CD14-positive monocyte (primary cell): Measurements from ENCODE around the gene TMEM171. TPM values are rescaled to one million over a fixed set of nuclear protein-coding genes. Genes with fewer than 3 reads are reported as not detected.
A peak's percentile ranks its signal among the peaks of the same experiment; 100 is the strongest.

ENCODE experiments used
- DNase-seq, 3 donors: peaks; one replicate each; pipeline ENCODE4 v3.0.0-alpha.2; 2011 to 2022
- H2AFZ ChIP-seq: 2 replicates; pipeline ENCODE4 v1.6.0; 2012; ENCODE audit warnings: mild to moderate bottlenecking, low read depth, low read length, inconsistent platforms; ENCODE audit not compliant: insufficient read depth, poor library complexity, severe bottlenecking
- H3K27ac ChIP-seq, 2 donors: 1 replicate in 1 of 2; 2 replicates in 1 of 2; pipeline ENCODE4 v1.5.1; 2012 to 2013; ENCODE audit warnings: low read length in 2 of 2, control low read depth in 1 of 2, inconsistent platforms in 1 of 2, low read depth in 1 of 2, mild to moderate bottlenecking in 1 of 2
- H3K27me3 ChIP-seq, 2 donors: one replicate each; pipeline versions ENCODE4 v1.6.0 to v1.6.1; 2011 to 2013; ENCODE audit warnings: low read length in 2 of 2; ENCODE audit not compliant: control insufficient read depth in 2 of 2, insufficient read depth in 2 of 2
- H3K36me3 ChIP-seq, 2 donors: replicated peaks in 1 of 2; 1 replicate in 1 of 2; 2 replicates in 1 of 2; pipeline versions ENCODE4 v1.5.1 to v1.6.1; 2012 to 2013; ENCODE audit warnings: low read length in 2 of 2, control low read depth in 1 of 2, inconsistent platforms in 1 of 2, mild to moderate bottlenecking in 1 of 2; ENCODE audit not compliant: insufficient read depth in 2 of 2, control insufficient read depth in 1 of 2
- H3K4me1 ChIP-seq, 2 donors: 1 replicate in 1 of 2; 2 replicates in 1 of 2; pipeline versions ENCODE4 v1.5.1 to v1.6.1; 2012 to 2013; ENCODE audit warnings: low read length in 2 of 2, control low read depth in 1 of 2, inconsistent platforms in 1 of 2, mild to moderate bottlenecking in 1 of 2, moderate library complexity in 1 of 2; ENCODE audit not compliant: insufficient read depth in 2 of 2, control insufficient read depth in 1 of 2
- H3K4me2 ChIP-seq: replicated peaks from 2 replicates; pipeline ENCODE3; 2012; ENCODE audit warnings: low read length, moderate library complexity, mild to moderate bottlenecking; ENCODE audit not compliant: poor library complexity, severe bottlenecking; ENCODE audit errors: extremely low read depth
- H3K4me3 ChIP-seq, 3 experiments: fragments of 200-600 bp in 1 of 3; sonication (generic) in 1 of 3; replicated peaks in 1 of 3; 1 replicate in 2 of 3; 2 replicates in 1 of 3; pipeline ENCODE4 v1.5.1; 2011 to 2013; ENCODE audit warnings: low read length in 3 of 3, mild to moderate bottlenecking in 3 of 3, control low read depth in 2 of 3, low read depth in 2 of 3, inconsistent platforms in 1 of 3, moderate library complexity in 1 of 3
- H3K79me2 ChIP-seq: 2 replicates; pipeline ENCODE4 v1.6.0; 2012; ENCODE audit warnings: mild to moderate bottlenecking, control low read depth, inconsistent platforms, low read length, moderate library complexity; ENCODE audit not compliant: insufficient read depth
- H3K9ac ChIP-seq: 2 replicates; pipeline ENCODE4 v1.6.0; 2017; ENCODE audit warnings: low read length, mild to moderate bottlenecking; ENCODE audit not compliant: insufficient read depth, poor library complexity, severe bottlenecking
- H3K9me3 ChIP-seq, 2 donors: replicated peaks in 1 of 2; 1 replicate in 1 of 2; 2 replicates in 1 of 2; pipeline versions ENCODE4 v1.5.1 to v1.6.1; 2012 to 2013; ENCODE audit warnings: low read length in 2 of 2, control low read depth in 1 of 2; ENCODE audit not compliant: control insufficient read depth in 1 of 2, insufficient read depth in 1 of 2
- H4K20me1 ChIP-seq: 2 replicates; pipeline ENCODE4 v1.6.0; 2012; ENCODE audit warnings: mild to moderate bottlenecking, low read length, control low read depth, moderate library complexity; ENCODE audit not compliant: insufficient read depth
- H3K27ac Mint-ChIP-seq, 7 donors: one replicate each; pipeline ENCODE4 v1.8.0; 2020; ENCODE audit warnings: mild to moderate bottlenecking in 7 of 7, mixed read lengths in 7 of 7, moderate library complexity in 6 of 7, inconsistent platforms in 2 of 7
- H3K27me3 Mint-ChIP-seq, 3 donors: one replicate each; pipeline ENCODE4 v1.8.0; 2021 to 2022; ENCODE audit warnings: low read depth in 3 of 3, mild to moderate bottlenecking in 3 of 3, mixed read lengths in 3 of 3, moderate library complexity in 3 of 3, inconsistent platforms in 1 of 3
- H3K36me3 Mint-ChIP-seq, 2 donors: one replicate each; pipeline ENCODE4 v1.8.0; 2020; ENCODE audit warnings: mixed read lengths in 2 of 2, inconsistent platforms in 1 of 2, mild to moderate bottlenecking in 1 of 2
- H3K4me1 Mint-ChIP-seq: one replicate; pipeline ENCODE4 v1.8.0; 2020; ENCODE audit warnings: mild to moderate bottlenecking, mixed read lengths
- H3K4me3 Mint-ChIP-seq, 2 donors: one replicate each; pipeline ENCODE4 v1.8.0; 2020; ENCODE audit warnings: mild to moderate bottlenecking in 2 of 2, mixed read lengths in 2 of 2, moderate library complexity in 1 of 2
- H3K9me3 Mint-ChIP-seq, 7 donors: one replicate each; pipeline ENCODE4 v1.8.0; 2020 to 2022; ENCODE audit warnings: mixed read lengths in 7 of 7, mild to moderate bottlenecking in 6 of 7, moderate library complexity in 6 of 7, inconsistent platforms in 2 of 7
- WGBS: methylation state at CpG from one replicate; pipeline ENCODE4 v1.1.5; 2013; ENCODE audit warnings: missing lambda C conversion rate; ENCODE audit not compliant: insufficient coverage; 5-methylcytosine and 5-hydroxymethylcytosine counted together
- intact Hi-C, 2 donors: fragments of 100-400 bp; cut with micrococcal nuclease; formaldehyde crosslinking; loops; one replicate each; pipeline versions ENCODE4 v1.15.0 to v1.15.1; 2023
- polyA plus RNA-seq, 3 donors: library from polyadenylated mRNA; depleted of rRNA in 1 of 3; unstranded in 2 of 3; stranded (reverse) in 1 of 3; fragments of 300-500 nt in 2 of 3; fragments of >200 nt in 1 of 3; fragmentation: Illumina TruSeq in 2 of 3; gene quantifications; 1 replicate in 2 of 3; 2 replicates in 1 of 3; pipeline ENCODE4 v1.2.3, GENCODE V29; 2012 to 2021
- TF ChIP-seq, protein P1 (sequence below): fragments of 200-600 bp; IDR thresholded peaks from one replicate; pipeline ENCODE4 v1.8.0; 2022; ENCODE audit warnings: antibody characterized with exemption, mild to moderate bottlenecking

The TMEM171 gene
- polyA plus RNA-seq, 3 donors, result not detected

DNA sequence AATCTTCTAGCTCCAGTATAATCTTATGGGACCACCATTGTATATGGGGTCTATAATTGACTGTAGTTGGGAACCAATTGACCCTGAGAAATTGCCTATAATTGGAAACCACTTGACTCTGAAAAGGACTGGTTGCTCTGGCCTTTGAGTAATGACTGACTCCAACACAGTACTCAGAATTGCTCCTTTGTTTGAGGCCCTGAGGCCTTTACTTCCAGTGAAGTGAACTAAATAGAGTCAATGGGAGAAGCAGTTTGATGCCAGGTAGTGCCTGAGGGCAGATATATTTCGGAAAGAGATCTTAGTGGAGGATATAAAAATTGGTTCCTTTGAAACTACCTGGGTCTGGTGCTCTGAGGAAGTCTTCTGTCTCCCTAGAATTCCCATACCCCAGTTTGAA is 16.0 kb upstream of the TMEM171 start:
- Histone ChIP-seq H3K4me1 (no peaks in the 10 kb centered on the region), H3K27ac (no peak overlapping the region), H3K27me3 (peaks cover 0 to 8% of the 10 kb centered on the region in 2 donors), H3K79me2 (no peaks in the 10 kb centered on the region), H4K20me1 (no peaks in the 10 kb centered on the region), H3K9ac (no peak overlapping the region), H3K4me3 (no peak overlapping the region), H2AFZ (no peak overlapping the region), H3K4me2 (no peak overlapping the region), H3K36me3 (no peaks in the 10 kb centered on the region), H3K9me3 (no peaks in the 10 kb centered on the region)
- WGBS, result no CpG with 5 or more reads among the region's 1 CpG
- no peak overlapping the region for H3K4me3 Mint-ChIP-seq
- TF ChIP-seq, protein P1, sequence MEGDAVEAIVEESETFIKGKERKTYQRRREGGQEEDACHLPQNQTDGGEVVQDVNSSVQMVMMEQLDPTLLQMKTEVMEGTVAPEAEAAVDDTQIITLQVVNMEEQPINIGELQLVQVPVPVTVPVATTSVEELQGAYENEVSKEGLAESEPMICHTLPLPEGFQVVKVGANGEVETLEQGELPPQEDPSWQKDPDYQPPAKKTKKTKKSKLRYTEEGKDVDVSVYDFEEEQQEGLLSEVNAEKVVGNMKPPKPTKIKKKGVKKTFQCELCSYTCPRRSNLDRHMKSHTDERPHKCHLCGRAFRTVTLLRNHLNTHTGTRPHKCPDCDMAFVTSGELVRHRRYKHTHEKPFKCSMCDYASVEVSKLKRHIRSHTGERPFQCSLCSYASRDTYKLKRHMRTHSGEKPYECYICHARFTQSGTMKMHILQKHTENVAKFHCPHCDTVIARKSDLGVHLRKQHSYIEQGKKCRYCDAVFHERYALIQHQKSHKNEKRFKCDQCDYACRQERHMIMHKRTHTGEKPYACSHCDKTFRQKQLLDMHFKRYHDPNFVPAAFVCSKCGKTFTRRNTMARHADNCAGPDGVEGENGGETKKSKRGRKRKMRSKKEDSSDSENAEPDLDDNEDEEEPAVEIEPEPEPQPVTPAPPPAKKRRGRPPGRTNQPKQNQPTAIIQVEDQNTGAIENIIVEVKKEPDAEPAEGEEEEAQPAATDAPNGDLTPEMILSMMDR, result no peak
- H3K36me3 Mint-ChIP-seq, result no peaks in the 10 kb centered on the region
- no peak for DNase-seq
- peaks cover 3 to 31% (median 18%) of the 10 kb centered on the region in 3 donors for H3K27me3 Mint-ChIP-seq
- intact Hi-C loops, result no loop called here
- H3K4me1 Mint-ChIP-seq, result no peaks in the 10 kb centered on the region
- H3K9me3 Mint-ChIP-seq, result peaks cover 0 to 15% (median 8%) of the 10 kb centered on the region in 7 donors
- H3K27ac Mint-ChIP-seq, result no peak overlapping the region

- TF ChIP-seq, protein P1, result no peak
- no peak for DNase-seq
- Mint-ChIP-seq H3K9me3 (peaks cover 0 to 18% (median 8%) of the 10 kb centered on the region in 7 donors), H3K27me3 (peaks cover 13 to 39% (median 28%) of the 10 kb centered on the region in 3 donors), H3K4me1 (no peaks in the 10 kb centered on the region), H3K36me3 (no peaks in the 10 kb centered on the region), H3K4me3 (peak overlapping the region in 1 of 2 donors; percentile 57), H3K27ac (no peak overlapping the region)
- Histone ChIP-seq H3K4me3 (no peak overlapping the region), H3K79me2 (no peaks in the 10 kb centered on the region), H3K9ac (no peak overlapping the region), H3K4me2 (no peak overlapping the region), H3K9me3 (no peaks in the 10 kb centered on the region), H3K4me1 (no peaks in the 10 kb centered on the region), H2AFZ (no peak overlapping the region), H3K27me3 (peaks cover 3 to 16% of the 10 kb centered on the region in 2 donors), H3K27ac (no peak overlapping the region), H4K20me1 (no peaks in the 10 kb centered on the region), H3K36me3 (no peaks in the 10 kb centered on the region)
- intact Hi-C loops, result no loop called here
Observed at GRCh38 chr5:73106335-73106734, 14.0 kb upstream of the TMEM171 start.
